GM18951 (cell line): ENCODE results near the gene ICA1.

ENCODE experiments used
- POLR2A ChIP-seq: IDR thresholded peaks from 4 replicates; pipeline ENCODE4 v1.6.1; 2011; ENCODE audit warnings: mild to moderate bottlenecking; ENCODE audit not compliant: insufficient read length, insufficient read depth; ENCODE audit errors: extremely low read depth
- in situ Hi-C: fragments of 300-500 bp; cut with MboI; formaldehyde crosslinking; loops from one replicate; pipeline ENCODE4 v1.12.0; 2022; ENCODE audit warnings: low sequenced_read_pairs, mixed read lengths, inconsistent platforms; ENCODE audit not compliant: unreplicated experiment

The ICA1 gene

GRCh38 chr7:8197994-8198698, 63.8 kb downstream of the ICA1 start:
- in situ Hi-C loops, result loop anchor here (10.0 kb wide), 1 partner anchor 433 kb away; no protein-coding TSS in a partner anchor
- TF ChIP-seq POLR2A, result no peak

- in situ Hi-C loops, result loop anchor here (10.0 kb wide), 1 partner anchor 428 kb away; no protein-coding TSS in a partner anchor
- TF ChIP-seq POLR2A, result no peak
Measured at GRCh38 chr7:8192897-8193296, 69.1 kb downstream of the ICA1 start.

GRCh38 chr7:8190119-8190895, 71.7 kb downstream of the ICA1 start:
- in situ Hi-C loops, result loop anchor here (10.0 kb wide), 1 partner anchor 426 kb away; no protein-coding TSS in a partner anchor

GRCh38 chr7:8189625-8190024, 72.3 kb downstream of the ICA1 start:
- in situ Hi-C loops, result loop anchor here (10.0 kb wide), 1 partner anchor 425 kb away; no protein-coding TSS in a partner anchor

More at GRCh38 chr7:8190119-8190895, 71.7 kb downstream of the ICA1 start:
- TF ChIP-seq POLR2A, result no peak

GRCh38 chr7:8185926-8186683, 75.9 kb downstream of the ICA1 start:
- TF ChIP-seq POLR2A, result no peak
- in situ Hi-C loops, result no loop called here

More at GRCh38 chr7:8189625-8190024, 72.3 kb downstream of the ICA1 start:
- TF ChIP-seq POLR2A, result no peak

- no peak for TF ChIP-seq POLR2A
- in situ Hi-C loops, result no loop called here
Measured at GRCh38 chr7:8184221-8184620, 77.7 kb downstream of the ICA1 start.

- in situ Hi-C loops, result no loop called here
Measured at GRCh38 chr7:8179486-8179885, 82.5 kb downstream of the ICA1 start.

GRCh38 chr7:8178353-8178752, 83.6 kb downstream of the ICA1 start:
- TF ChIP-seq POLR2A, result no peak
- in situ Hi-C loops, result no loop called here

More at GRCh38 chr7:8179486-8179885, 82.5 kb downstream of the ICA1 start:
- TF ChIP-seq POLR2A, result no peak

GRCh38 chr7:8177109-8177933, 84.6 kb downstream of the ICA1 start:
- in situ Hi-C loops, result no loop called here
- no peak for TF ChIP-seq POLR2A

- peak; percentile 25 for TF ChIP-seq POLR2A
- in situ Hi-C loops, result no loop called here
Measured at GRCh38 chr7:8176370-8177081, 85.4 kb downstream of the ICA1 start.

GRCh38 chr7:8175929-8176369, 86.0 kb downstream of the ICA1 start:
- no peak for TF ChIP-seq POLR2A
- in situ Hi-C loops, result no loop called here
